ENCODE results near the gene METTL13. TPM values are rescaled to one million over a fixed set of nuclear protein-coding genes. Genes with fewer than 3 reads are reported as not detected.

The METTL13 gene
- total RNA-seq, 1 experiment from 2014 or later: 64.5 TPM

- Histone ChIP-seq H3T11ph (ENCODE audit: low read length) (no peak overlapping the region), H3K4ac (ENCODE audit: low read depth, low read length) (no peak overlapping the region), H3K9me3 (ENCODE audit: control insufficient read depth, low read depth, low read length) (no peaks in the 10 kb centered on the region), H3K9ac (ENCODE audit: extremely low read depth, insufficient read length, low read length) (no peak overlapping the region), H2AK5ac (ENCODE audit: insufficient read length, low read length) (no peak overlapping the region), H2BK120ac (ENCODE audit: low read depth, low read length, poor library complexity, severe bottlenecking) (no peak overlapping the region), H3K79me1 (ENCODE audit: insufficient read depth, low read depth, low read length, poor library complexity, severe bottlenecking) (no peaks in the 10 kb centered on the region), H2BK5ac (ENCODE audit: insufficient read length, low read length) (no peak overlapping the region), H2BK12ac (ENCODE audit: insufficient read length, low read depth, low read length) (no peak overlapping the region), H3K27me3 (ENCODE audit: insufficient read depth, low read length) (no peaks in the 10 kb centered on the region), H3K14ac (ENCODE audit: insufficient read depth, low read length) (no peak overlapping the region), H4K20me1 (ENCODE audit: control insufficient read depth, insufficient read depth, insufficient read length) (no peaks in the 10 kb centered on the region), H3K79me2 (ENCODE audit: insufficient read depth, low read length) (no peaks in the 10 kb centered on the region), H2BK20ac (ENCODE audit: low read depth, low read length, poor library complexity, severe bottlenecking) (no peak overlapping the region), H3K27ac (ENCODE audit: insufficient read length, low read depth, low read length) (no peak overlapping the region), H3K23me2 (ENCODE audit: insufficient read length, low read depth, low read length, poor library complexity, severe bottlenecking) (no peaks in the 10 kb centered on the region), H4K8ac (replicated peaks; ENCODE audit: insufficient read length, low read depth, low read length) (no peak overlapping the region), H3K56ac (ENCODE audit: insufficient read length, low read depth, low read length) (no peak overlapping the region), H2BK15ac (ENCODE audit: low read depth, low read length) (no peak overlapping the region), H3K4me2 (ENCODE audit: insufficient read depth, insufficient read length, low read length) (no peak overlapping the region), H3K4me1 (ENCODE audit: insufficient read depth, low read length) (0 out of 2 replicates have a peak, but pooled peaks cover 2% of the 10 kb centered on the region), H3K23ac (ENCODE audit: insufficient read length, low read depth, low read length) (no peak overlapping the region), H4K5ac (ENCODE audit: insufficient read length, low read depth, low read length) (no peak overlapping the region), H4K91ac (ENCODE audit: insufficient read length, low read depth, low read length) (no peak overlapping the region), H3K18ac (ENCODE audit: insufficient read length, low read depth, low read length) (no peak overlapping the region), H2AFZ (ENCODE audit: low read length) (no peak overlapping the region)
- Mint-ChIP-seq H3K27me3 (ENCODE audit: low read depth) (no peaks in the 10 kb centered on the region), H3K36me3 (ENCODE audit: insufficient read depth in 1 of 3, low read depth in 3 of 3) (no peaks in the 10 kb centered on the region), H3K4me1 (peaks cover 28 to 32% of the 10 kb centered on the region in 2 experiments), H3K4me3 (no peak overlapping the region), H3K27ac (no peak overlapping the region), H3K9me3 (no peaks in the 10 kb centered on the region)
- no peak for DNase-seq
- no CpG with 5 or more reads among the region's 17 CpGs for WGBS (ENCODE audit: extremely low coverage, insufficient read length, low lambda C conversion rate)
- TF ChIP-seq, protein P1, sequence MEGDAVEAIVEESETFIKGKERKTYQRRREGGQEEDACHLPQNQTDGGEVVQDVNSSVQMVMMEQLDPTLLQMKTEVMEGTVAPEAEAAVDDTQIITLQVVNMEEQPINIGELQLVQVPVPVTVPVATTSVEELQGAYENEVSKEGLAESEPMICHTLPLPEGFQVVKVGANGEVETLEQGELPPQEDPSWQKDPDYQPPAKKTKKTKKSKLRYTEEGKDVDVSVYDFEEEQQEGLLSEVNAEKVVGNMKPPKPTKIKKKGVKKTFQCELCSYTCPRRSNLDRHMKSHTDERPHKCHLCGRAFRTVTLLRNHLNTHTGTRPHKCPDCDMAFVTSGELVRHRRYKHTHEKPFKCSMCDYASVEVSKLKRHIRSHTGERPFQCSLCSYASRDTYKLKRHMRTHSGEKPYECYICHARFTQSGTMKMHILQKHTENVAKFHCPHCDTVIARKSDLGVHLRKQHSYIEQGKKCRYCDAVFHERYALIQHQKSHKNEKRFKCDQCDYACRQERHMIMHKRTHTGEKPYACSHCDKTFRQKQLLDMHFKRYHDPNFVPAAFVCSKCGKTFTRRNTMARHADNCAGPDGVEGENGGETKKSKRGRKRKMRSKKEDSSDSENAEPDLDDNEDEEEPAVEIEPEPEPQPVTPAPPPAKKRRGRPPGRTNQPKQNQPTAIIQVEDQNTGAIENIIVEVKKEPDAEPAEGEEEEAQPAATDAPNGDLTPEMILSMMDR (conservative IDR thresholded peaks at IDR 0.05): no peak
Measured at GRCh38 chr1:171803461-171804022, 22.1 kb downstream of the METTL13 start.
